ENCODE data around the gene CASP1.

The CASP1 gene

DNA sequence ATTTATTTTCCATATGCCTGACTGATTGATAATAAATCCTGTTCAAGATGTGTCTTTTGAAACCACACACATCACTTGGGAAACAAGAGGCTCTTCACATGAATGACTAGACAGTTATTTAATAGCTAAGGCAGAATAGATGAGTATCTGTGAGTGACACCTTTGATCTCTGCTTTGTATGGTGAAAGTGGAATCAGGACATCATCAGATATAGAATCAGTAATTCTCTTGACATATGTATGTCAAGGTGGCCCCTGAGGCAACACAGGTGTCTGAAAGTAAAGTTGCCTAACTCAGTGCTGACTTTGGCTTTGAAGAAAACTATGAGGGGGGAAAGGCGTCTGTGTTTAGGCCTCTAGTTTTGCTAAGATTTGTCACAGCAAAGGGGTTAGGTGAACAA lies 55.1 kb downstream of the CASP1 start:
- no peak for DNase-seq

All from inflammatory macrophage treated with lipopolysaccharide for 1 hour (primary cell).